Muscle layer of duodenum (tissue), 2 donors: Measurements from ENCODE around the gene MGMT.

Source experiments
- H3K27ac ChIP-seq: one replicate; pipeline ENCODE4 v1.7.0; 2013; ENCODE audit warnings: mild to moderate bottlenecking, low read length
- H3K27me3 ChIP-seq: one replicate; pipeline ENCODE4 v1.7.0; 2013; ENCODE audit warnings: low read depth, mild to moderate bottlenecking, control low read depth, low read length
- H3K36me3 ChIP-seq, 2 donors: one replicate each; pipeline ENCODE4 v1.7.0; 2013; ENCODE audit warnings: low read length in 2 of 2, control low read depth in 1 of 2, mild to moderate bottlenecking in 1 of 2; ENCODE audit not compliant: insufficient read depth in 2 of 2, control insufficient read depth in 1 of 2
- H3K4me1 ChIP-seq, 2 donors: one replicate each; pipeline ENCODE4 v1.7.0; 2013; ENCODE audit warnings: low read length in 2 of 2, mild to moderate bottlenecking in 2 of 2, control low read depth in 1 of 2, moderate library complexity in 1 of 2; ENCODE audit not compliant: insufficient read depth in 2 of 2, control insufficient read depth in 1 of 2
- H3K4me3 ChIP-seq, 2 donors: one replicate each; pipeline ENCODE4 v1.7.0; 2013; ENCODE audit warnings: low read length in 2 of 2, low read depth in 1 of 2, mild to moderate bottlenecking in 1 of 2
- H3K9me3 ChIP-seq, 2 donors: one replicate each; pipeline ENCODE4 v1.7.0; 2013; ENCODE audit warnings: low read length in 2 of 2, control low read depth in 1 of 2, mild to moderate bottlenecking in 1 of 2; ENCODE audit not compliant: control insufficient read depth in 1 of 2
- donor health status: healthy.

Gene MGMT

DNA sequence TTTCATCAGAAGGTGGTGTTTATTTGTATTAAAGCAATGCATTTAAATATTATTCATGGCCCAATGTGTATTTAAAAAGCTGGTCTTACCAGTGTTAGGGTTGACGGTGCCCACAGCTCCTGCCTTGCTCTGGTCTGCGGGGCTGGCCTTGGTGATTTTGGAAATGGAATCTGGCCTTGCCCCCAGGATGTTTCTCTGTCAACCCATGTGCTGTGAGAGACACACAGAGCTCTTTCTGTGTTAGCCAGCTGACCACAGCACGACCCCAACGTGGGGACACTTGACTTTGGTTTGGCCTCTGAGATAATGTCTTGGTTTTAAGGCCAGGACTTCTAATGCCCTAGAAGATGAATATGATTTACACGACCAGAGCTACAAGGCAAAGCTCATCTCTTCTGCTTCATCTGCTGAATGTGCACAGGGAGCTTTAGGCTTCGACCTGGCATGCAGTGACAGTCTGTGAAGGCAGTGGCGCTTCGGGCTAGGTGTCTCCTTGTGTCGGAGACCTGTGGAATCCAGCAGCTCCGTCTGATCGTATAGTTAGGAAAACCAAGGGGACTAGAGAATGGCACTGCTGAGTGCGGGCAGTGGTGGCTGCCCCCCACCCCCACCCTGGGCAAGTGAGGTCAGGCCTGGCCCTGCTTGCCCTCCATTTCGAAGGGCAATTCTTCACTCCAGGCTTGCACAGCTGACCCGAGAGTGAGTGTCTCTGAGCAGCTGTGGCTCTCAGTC lies 250.9 kb downstream of the MGMT start:
- H3K27me3 ChIP-seq, result no peaks in the 10 kb centered on the region
- no peaks in the 10 kb centered on the region for H3K4me1 ChIP-seq
- no peak overlapping the region for H3K4me3 ChIP-seq
- H3K27ac ChIP-seq, result no peak overlapping the region
- H3K36me3 ChIP-seq, result peaks cover 0 to 9% of the 10 kb centered on the region in 2 donors
- peaks cover 0 to 4% of the 10 kb centered on the region in 2 donors for H3K9me3 ChIP-seq

GRCh38 chr10:129718548-129719414 lies 251.7 kb downstream of the MGMT start:
- Histone ChIP-seq H3K27me3 (no peaks in the 10 kb centered on the region), H3K27ac (no peak overlapping the region), H3K4me3 (no peak overlapping the region), H3K4me1 (no peaks in the 10 kb centered on the region), H3K9me3 (peaks cover 0 to 4% of the 10 kb centered on the region in 2 donors), H3K36me3 (peaks cover 0 to 9% of the 10 kb centered on the region in 2 donors)

DNA sequence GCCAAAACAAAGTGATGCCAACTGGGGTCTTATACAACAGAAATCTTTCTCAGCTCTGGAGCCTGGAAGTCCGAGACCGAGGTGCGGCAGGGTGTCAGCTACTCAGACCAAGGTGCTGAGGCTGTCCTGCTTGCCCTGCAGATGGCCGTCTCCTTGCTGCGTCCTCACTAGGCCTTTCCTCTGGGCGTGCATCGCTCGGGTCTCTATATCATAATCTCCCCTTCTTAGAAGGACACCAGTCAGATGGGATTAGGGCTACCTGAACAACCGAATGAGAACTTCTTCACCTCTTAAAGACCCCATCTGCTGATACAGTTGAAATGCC lies 252.3 kb downstream of the MGMT start:
- Histone ChIP-seq H3K27ac (no peak overlapping the region), H3K36me3 (peaks cover 0 to 9% of the 10 kb centered on the region in 2 donors), H3K27me3 (no peaks in the 10 kb centered on the region), H3K4me3 (no peak overlapping the region), H3K9me3 (peaks cover 0 to 4% of the 10 kb centered on the region in 2 donors), H3K4me1 (no peaks in the 10 kb centered on the region)

DNA sequence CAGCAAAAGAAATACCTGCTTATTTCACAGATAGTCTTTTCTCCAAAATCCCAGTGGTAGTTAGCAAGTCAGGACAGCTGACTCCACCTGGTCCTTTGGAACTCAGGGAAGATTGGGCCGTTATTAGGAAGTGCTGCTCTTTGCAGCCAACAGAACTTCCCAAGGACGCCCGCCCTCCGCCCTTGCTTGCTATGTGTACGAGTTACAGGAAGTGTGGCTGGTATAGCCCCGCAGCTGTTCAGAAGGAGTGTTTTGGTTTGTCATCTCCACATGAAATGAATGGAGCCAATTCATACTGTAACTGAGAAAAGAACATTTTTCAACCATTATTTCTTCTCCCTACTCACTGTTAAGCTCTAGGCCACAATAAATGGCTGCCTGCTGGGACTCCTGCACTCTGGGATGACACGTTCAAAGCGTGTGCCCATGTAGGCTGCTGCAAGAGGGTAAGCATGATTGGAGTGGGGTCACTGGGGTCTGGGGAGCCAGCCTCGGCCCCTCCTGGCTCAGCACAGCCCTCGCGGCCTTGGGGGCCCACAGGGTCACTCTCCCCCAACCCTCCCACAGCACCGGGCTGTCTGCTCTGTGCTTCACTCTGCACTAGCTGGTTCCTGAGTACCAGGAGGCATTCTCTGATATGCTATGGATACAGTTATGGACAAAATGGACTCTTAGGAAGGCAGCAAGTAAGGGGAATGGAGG lies 253.0 kb downstream of the MGMT start:
- no peak overlapping the region for H3K27ac ChIP-seq
- no peaks in the 10 kb centered on the region for H3K4me1 ChIP-seq
- H3K4me3 ChIP-seq, result peak overlapping the region in 1 of 2 donors; percentile 13
- H3K27me3 ChIP-seq, result no peaks in the 10 kb centered on the region
- peaks cover 0 to 13% of the 10 kb centered on the region in 2 donors for H3K36me3 ChIP-seq
- H3K9me3 ChIP-seq, result peaks cover 0 to 4% of the 10 kb centered on the region in 2 donors

- Histone ChIP-seq H3K27me3 (no peaks in the 10 kb centered on the region), H3K4me1 (no peaks in the 10 kb centered on the region), H3K36me3 (peaks cover 0 to 23% of the 10 kb centered on the region in 2 donors), H3K27ac (no peak overlapping the region), H3K4me3 (no peak overlapping the region), H3K9me3 (peaks cover 0 to 13% of the 10 kb centered on the region in 2 donors)
Observed at GRCh38 chr10:129725011-129725410, 258.0 kb downstream of the MGMT start.

DNA sequence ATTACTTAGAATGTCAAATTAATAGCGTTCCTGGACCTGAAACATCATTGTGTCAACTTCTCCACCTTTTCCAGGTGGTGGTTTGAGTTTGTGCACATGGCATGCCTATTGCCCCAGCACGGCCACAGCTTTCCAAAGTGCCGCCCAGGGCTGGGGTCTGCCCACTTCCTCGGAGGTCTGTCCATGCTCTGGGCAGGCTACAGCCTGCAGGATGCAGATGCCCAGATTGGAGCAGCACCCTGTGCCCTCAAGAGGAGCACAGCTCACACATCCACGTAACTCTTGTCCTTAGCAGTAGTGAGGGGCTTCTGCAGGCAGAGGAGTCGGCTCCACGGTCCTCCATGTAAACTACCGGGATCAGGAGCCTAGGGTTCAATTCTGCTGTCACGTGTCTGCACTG lies 258.4 kb downstream of the MGMT start:
- H3K36me3 ChIP-seq, result peaks cover 0 to 19% of the 10 kb centered on the region in 2 donors
- no peak overlapping the region for H3K4me3 ChIP-seq
- H3K4me1 ChIP-seq, result no peaks in the 10 kb centered on the region
- H3K27me3 ChIP-seq, result no peaks in the 10 kb centered on the region
- no peak overlapping the region for H3K27ac ChIP-seq
- peaks cover 0 to 11% of the 10 kb centered on the region in 2 donors for H3K9me3 ChIP-seq

GRCh38 chr10:129725890-129726631 lies 259.0 kb downstream of the MGMT start:
- peaks cover 0 to 16% of the 10 kb centered on the region in 2 donors for H3K36me3 ChIP-seq
- H3K4me3 ChIP-seq, result no peak overlapping the region
- no peak overlapping the region for H3K27ac ChIP-seq
- no peaks in the 10 kb centered on the region for H3K4me1 ChIP-seq
- peaks cover 0 to 8% of the 10 kb centered on the region in 2 donors for H3K9me3 ChIP-seq
- H3K27me3 ChIP-seq, result no peaks in the 10 kb centered on the region

DNA sequence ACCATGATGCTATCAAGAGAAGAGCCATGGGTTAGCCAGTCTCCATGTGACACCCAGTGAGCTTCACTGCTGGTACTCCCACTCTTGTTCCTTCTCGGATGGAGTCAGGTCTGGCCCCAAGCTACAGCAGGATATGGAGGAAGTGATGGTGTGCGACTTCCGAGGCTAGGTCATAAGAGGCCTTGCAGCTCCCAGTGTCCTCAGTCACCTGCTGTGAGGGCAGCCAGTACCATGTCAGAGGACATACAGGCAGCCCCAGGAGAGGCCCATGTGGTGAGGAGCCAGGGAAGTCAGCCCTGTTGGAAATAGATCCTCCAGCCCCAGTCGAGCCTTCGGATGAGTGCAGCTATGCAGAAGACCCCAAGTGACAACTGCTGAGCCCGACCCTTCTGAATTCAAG lies 260.0 kb downstream of the MGMT start:
- Histone ChIP-seq H3K9me3 (peaks cover 0 to 8% of the 10 kb centered on the region in 2 donors), H3K27ac (no peak overlapping the region), H3K27me3 (no peaks in the 10 kb centered on the region), H3K4me1 (no peaks in the 10 kb centered on the region), H3K4me3 (no peak overlapping the region), H3K36me3 (peaks cover 0 to 16% of the 10 kb centered on the region in 2 donors)

GRCh38 chr10:129727495-129727894 lies 260.5 kb downstream of the MGMT start:
- Histone ChIP-seq H3K4me1 (no peaks in the 10 kb centered on the region), H3K4me3 (no peak overlapping the region), H3K9me3 (peaks cover 0 to 8% of the 10 kb centered on the region in 2 donors), H3K36me3 (peaks cover 0 to 16% of the 10 kb centered on the region in 2 donors), H3K27ac (no peak overlapping the region), H3K27me3 (no peaks in the 10 kb centered on the region)

DNA sequence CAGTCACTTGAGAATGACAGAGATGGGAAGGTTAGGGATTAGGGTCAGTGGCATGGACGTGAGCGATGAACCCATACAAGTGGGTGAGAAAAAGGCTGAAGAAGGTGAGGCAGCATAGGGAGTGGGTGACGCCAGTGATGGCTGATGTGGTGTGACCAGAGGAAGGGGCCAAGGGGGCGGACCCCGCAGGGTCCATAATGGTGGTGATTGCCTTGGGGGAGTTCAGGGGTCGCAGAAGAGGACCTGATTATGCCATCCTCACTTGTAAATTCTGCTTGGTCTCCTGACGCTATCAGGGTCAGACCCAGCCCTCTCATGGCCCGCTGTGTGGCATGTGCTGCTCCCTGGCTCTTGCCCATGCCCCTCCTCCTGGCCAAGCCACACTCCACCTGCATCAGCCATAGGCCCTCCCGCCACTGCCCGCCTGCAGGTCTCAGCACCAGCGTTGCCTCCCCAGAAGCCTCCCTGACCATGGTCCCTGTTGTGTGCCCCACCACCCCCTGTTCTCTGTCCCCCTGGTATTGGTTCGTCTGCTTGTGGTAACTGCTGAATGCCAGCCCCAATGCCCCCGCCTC lies 261.3 kb downstream of the MGMT start:
- Histone ChIP-seq H3K36me3 (peaks cover 0 to 16% of the 10 kb centered on the region in 2 donors), H3K4me3 (no peak overlapping the region), H3K4me1 (no peaks in the 10 kb centered on the region), H3K27me3 (no peaks in the 10 kb centered on the region), H3K9me3 (peaks cover 0 to 8% of the 10 kb centered on the region in 2 donors), H3K27ac (no peak overlapping the region)
